ENCODE results near the gene TMEM132C.
"Not testable (repeated sequence)": the region's sequence is repeated elsewhere in the genome, so short reads cannot be mapped to it uniquely, and the experiment has no call there.

The TMEM132C gene

GRCh38 chr12:128267131-128267622 lies at the start of gene TMEM132C:
TMEM132C (plus strand) TSS chr12:128267170; CDS start chr12:128267403, 233 bp downstream.
- no peak for DNase-seq

- no peak for DNase-seq
Measured at GRCh38 chr12:128224226-128224625, 42.7 kb upstream of the TMEM132C start.

- DNase-seq: no peak
Measured at GRCh38 chr12:128228581-128228980, 38.4 kb upstream of the TMEM132C start.

- DNase-seq: no peak
Measured at GRCh38 chr12:128235635-128236417, 31.1 kb upstream of the TMEM132C start.

- DNase-seq: no peak
Measured at GRCh38 chr12:128236525-128236924, 30.4 kb upstream of the TMEM132C start.

GRCh38 chr12:128240745-128241144 lies 26.2 kb upstream of the TMEM132C start:
- DNase-seq: no peak

GRCh38 chr12:128245121-128245520 lies 21.8 kb upstream of the TMEM132C start:
- DNase-seq: no peak

- DNase-seq: no peak
Measured at GRCh38 chr12:128245905-128246304, 21.1 kb upstream of the TMEM132C start.

- DNase-seq: no peak
Measured at GRCh38 chr12:128250096-128250495, 16.9 kb upstream of the TMEM132C start.

GRCh38 chr12:128253829-128254228 lies 13.1 kb upstream of the TMEM132C start:
- not testable (repeated sequence) for DNase-seq

- no peak for DNase-seq
Measured at GRCh38 chr12:128258866-128259555, 8.0 kb upstream of the TMEM132C start.

- peak; percentile 42 for DNase-seq
Measured at GRCh38 chr12:128259556-128260070, 7.4 kb upstream of the TMEM132C start.

- no peak for DNase-seq
Measured at GRCh38 chr12:128261757-128262156, 5.2 kb upstream of the TMEM132C start.

- no peak for DNase-seq
Measured at GRCh38 chr12:128265566-128265965, 1.4 kb upstream of the TMEM132C start.

GRCh38 chr12:128266086-128266485 lies 884 bp upstream of the TMEM132C start:
- DNase-seq: no peak

GRCh38 chr12:128266541-128267130 lies 334 bp upstream of the TMEM132C start:
- DNase-seq: no peak

GRCh38 chr12:128267651-128268378 lies 845 bp downstream of the TMEM132C start:
- DNase-seq: no peak

- DNase-seq: no peak
Measured at GRCh38 chr12:128268379-128268995, 1.5 kb downstream of the TMEM132C start.

- no peak for DNase-seq
Measured at GRCh38 chr12:128269181-128269591, 2.2 kb downstream of the TMEM132C start.

- DNase-seq: no peak
Measured at GRCh38 chr12:128276471-128276870, 9.5 kb downstream of the TMEM132C start.

- DNase-seq: no peak
Measured at GRCh38 chr12:128286970-128287369, 20.0 kb downstream of the TMEM132C start.

GRCh38 chr12:128288357-128288756 lies 21.4 kb downstream of the TMEM132C start:
- no peak for DNase-seq

Measured in hematopoietic multipotent progenitor cell treated with erythropoietin and hydrocortisone succinate and interleukin-3 and kit ligand, for 8 days (in vitro differentiated cells).